Endothelial cell of umbilical vein (primary cell): ENCODE results near the gene RNU2-63P. TPM values are rescaled to one million over a fixed set of nuclear protein-coding genes. Genes with fewer than 3 reads are reported as not detected.

ENCODE experiments used
- BruUV-seq: library from RNA; stranded (reverse); fragments of 400-500 nt; replicated peaks from 2 replicates; lab custom pipeline; 2021; lab: Mats Ljungman, UMichigan
- CTCF ChIA-PET: fragments of 300-600, 350-600 bp; sonication (Branson Sonifier 250); formaldehyde crosslinking; loops from one replicate; lab custom pipeline; 2021; ENCODE audit warnings: antibody characterized with exemption, inconsistent platforms; lab: Charles Lee
- POLR2A ChIA-PET: fragments of 300-600, 350-600 bp; sonication (Branson Sonifier 250); formaldehyde crosslinking; loops from one replicate; lab custom pipeline; 2021; ENCODE audit warnings: antibody characterized with exemption, inconsistent platforms; lab: Charles Lee
- DNase-seq: peaks from one replicate; pipeline ENCODE4 v3.0.0-alpha.2; 2011; ENCODE audit warnings: low read depth, low spot score
- FAIRE-seq: peaks from 2 replicates; lab custom pipeline; 2011; peaks lifted over from hg19 to GRCh38; lab: Jason Lieb, UNC
- H2AFZ ChIP-seq: 2 replicates; pipeline ENCODE4 v1.6.0; 2012; ENCODE audit warnings: low read depth, low read length, control low read depth, inconsistent platforms
- H3K27ac ChIP-seq: 2 replicates; pipeline ENCODE4 v1.5.1; 2011; ENCODE audit warnings: low read depth, mild to moderate bottlenecking, control low read depth, low read length, moderate library complexity; ENCODE audit not compliant: insufficient read depth
- H3K27me3 ChIP-seq, 2 experiments: 2 replicates each; pipeline versions ENCODE4 v1.6.0 to v1.6.1; 2011; ENCODE audit warnings: low read length in 2 of 2, mixed read lengths in 1 of 2; ENCODE audit not compliant: control insufficient read depth in 2 of 2, insufficient read depth in 2 of 2
- H3K36me3 ChIP-seq, 2 experiments: 2 replicates in 1 of 2; 3 replicates in 1 of 2; pipeline ENCODE4 v1.5.1; 2011; ENCODE audit warnings: low read length in 2 of 2, mild to moderate bottlenecking in 1 of 2, moderate library complexity in 1 of 2; ENCODE audit not compliant: control insufficient read depth in 2 of 2, insufficient read depth in 2 of 2; ENCODE audit errors: extremely low read depth in 1 of 2
- H3K4me1 ChIP-seq: 3 replicates; pipeline ENCODE4 v1.5.1; 2011; ENCODE audit warnings: mild to moderate bottlenecking, low read length; ENCODE audit not compliant: control insufficient read depth, insufficient read depth; ENCODE audit errors: extremely low read depth
- H3K4me2 ChIP-seq: 2 replicates; pipeline ENCODE4 v1.6.1; 2011; ENCODE audit warnings: low read length, control low read depth, mixed read lengths; ENCODE audit not compliant: insufficient read depth
- H3K4me3 ChIP-seq, 3 experiments: fragments of 200-600 bp in 1 of 3; sonication (generic), shearing (Covaris generic) in 1 of 3; replicated peaks in 1 of 3; 2 replicates each; pipeline ENCODE4 v1.5.1; 2011 to 2016; ENCODE audit warnings: control low read depth in 3 of 3, low read length in 3 of 3, mild to moderate bottlenecking in 2 of 3, inconsistent platforms in 1 of 3, low read depth in 1 of 3, moderate library complexity in 1 of 3; ENCODE audit not compliant: insufficient read depth in 1 of 3
- H3K79me2 ChIP-seq: 2 replicates; pipeline ENCODE4 v1.6.0; 2012; ENCODE audit warnings: low read length, inconsistent platforms; ENCODE audit not compliant: control insufficient read depth, insufficient read depth
- H3K9ac ChIP-seq: replicated peaks from 2 replicates; pipeline ENCODE3; 2011; ENCODE audit warnings: low read length, control low read depth; ENCODE audit not compliant: insufficient read depth; ENCODE audit errors: extremely low read depth
- H3K9me1 ChIP-seq: replicated peaks from 3 replicates; pipeline ENCODE4 v1.6.0; 2011; ENCODE audit warnings: mild to moderate bottlenecking, low read length; ENCODE audit not compliant: control insufficient read depth, insufficient read depth; ENCODE audit errors: extremely low read depth
- H3K9me3 ChIP-seq: replicated peaks from 2 replicates; pipeline ENCODE4 v1.5.1; 2012; ENCODE audit warnings: low read length, inconsistent platforms; ENCODE audit not compliant: control insufficient read depth, insufficient read depth
- H4K20me1 ChIP-seq: replicated peaks from 2 replicates; pipeline ENCODE3; 2011; ENCODE audit warnings: mild to moderate bottlenecking, low read length; ENCODE audit not compliant: control insufficient read depth, insufficient read depth; ENCODE audit errors: extremely low read depth
- EZH2 ChIP-seq: IDR thresholded peaks from 2 replicates; pipeline ENCODE4 v1.6.1; 2012; ENCODE audit warnings: borderline replicate concordance, low read depth, mild to moderate bottlenecking, moderate library complexity, low read length, inconsistent platforms; ENCODE audit not compliant: severe bottlenecking
- FOS ChIP-seq: IDR thresholded peaks from 2 replicates; pipeline ENCODE4 v1.6.1; 2011; ENCODE audit warnings: mild to moderate bottlenecking, low read length, moderate library complexity, borderline replicate concordance; ENCODE audit not compliant: insufficient read depth
- GATA2 ChIP-seq: IDR thresholded peaks from 2 replicates; pipeline ENCODE4 v1.7.0; 2011; ENCODE audit warnings: low read depth, mild to moderate bottlenecking, moderate library complexity, mixed read lengths, low read length; ENCODE audit not compliant: insufficient read length, insufficient read depth
- JUN ChIP-seq: IDR thresholded peaks from 2 replicates; pipeline ENCODE4 v1.6.1; 2011; ENCODE audit warnings: borderline replicate concordance, low read depth; ENCODE audit not compliant: insufficient read length, insufficient read depth
- MAX ChIP-seq: IDR thresholded peaks from 2 replicates; pipeline ENCODE4 v1.6.1; 2011; ENCODE audit not compliant: insufficient read depth, insufficient read length
- MYC ChIP-seq: IDR thresholded peaks from one replicate; pipeline ENCODE4 v1.6.1; 2011; ENCODE audit warnings: mild to moderate bottlenecking, low read depth, low read length
- POLR2A ChIP-seq: IDR thresholded peaks from 2 replicates; pipeline ENCODE4 v1.6.1; 2012; ENCODE audit warnings: low read depth, mild to moderate bottlenecking, control low read depth, low read length
- POLR2AphosphoS5 ChIP-seq: IDR thresholded peaks from 2 replicates; pipeline ENCODE4 v1.6.1; 2012; ENCODE audit warnings: low read depth, mild to moderate bottlenecking, control low read depth, low read length, moderate library complexity; ENCODE audit not compliant: insufficient read depth
- dilution Hi-C: fragments of 300-500 bp; cut with MboI; formaldehyde crosslinking; loops from one replicate; pipeline ENCODE4 v1.15.0; 2019; ENCODE audit warnings: low sequenced_read_pairs; ENCODE audit not compliant: extremely low pct_ligation_motif_present
- intact Hi-C: fragments of 100-400 bp; cut with micrococcal nuclease; formaldehyde crosslinking; loops from one replicate; pipeline ENCODE4 v1.10.0; 2022
- polyA plus RNA-seq, 4 experiments: library from polyadenylated mRNA; depleted of rRNA in 3 of 4; stranded (reverse) in 3 of 4; unstranded in 1 of 4; fragments of >200 nt; gene quantifications; 2 replicates each; pipeline versions ENCODE4 v1.2.1 to v1.2.3, GENCODE V29; 2011 to 2012; ENCODE audit warnings: missing spikeins in 1 of 4
- total RNA-seq: library from RNA; stranded (reverse); gene quantifications from 2 replicates; pipeline ENCODE4 v1.2.3, GENCODE V29; 2021
- TF ChIP-seq, protein P1 (sequence below), 2 donors: IDR thresholded peaks; 1 replicate in 1 of 2; 2 replicates in 1 of 2; pipeline ENCODE4 v1.5.1; 2011; ENCODE audit warnings: low read length in 2 of 2, mild to moderate bottlenecking in 2 of 2, moderate library complexity in 2 of 2, control low read depth in 1 of 2, inconsistent platforms in 1 of 2, low read depth in 1 of 2; ENCODE audit not compliant: insufficient read depth in 1 of 2; ENCODE audit errors: extremely low read depth in 1 of 2

Gene RNU2-63P
- total and polyA plus RNA-seq, 2 donors (not counting 3 experiments of a cell fraction or from before 2014, with no cell fraction given) = not detected

GRCh38 chr2:88003074-88003755 lies 13.1 kb downstream of the RNU2-63P start:
- ChIA-PET POLR2A (no interaction called here), CTCF (no interaction called here)
- intact Hi-C loops (no loop called here), dilution Hi-C loops (no loop called here)
- no TSS peak for BruUV-seq
- peaks cover 0 to 12% of the 10 kb centered on the region in 2 experiments for H3K27me3 ChIP-seq
- H3K9me1 ChIP-seq = no peaks in the 10 kb centered on the region
- no peak overlapping the region for H3K9ac ChIP-seq
- peak overlapping the region; percentile 44 for H2AFZ ChIP-seq
- H3K79me2 ChIP-seq = no peaks in the 10 kb centered on the region
- no peaks in the 10 kb centered on the region for H4K20me1 ChIP-seq
- TF ChIP-seq, protein P1, sequence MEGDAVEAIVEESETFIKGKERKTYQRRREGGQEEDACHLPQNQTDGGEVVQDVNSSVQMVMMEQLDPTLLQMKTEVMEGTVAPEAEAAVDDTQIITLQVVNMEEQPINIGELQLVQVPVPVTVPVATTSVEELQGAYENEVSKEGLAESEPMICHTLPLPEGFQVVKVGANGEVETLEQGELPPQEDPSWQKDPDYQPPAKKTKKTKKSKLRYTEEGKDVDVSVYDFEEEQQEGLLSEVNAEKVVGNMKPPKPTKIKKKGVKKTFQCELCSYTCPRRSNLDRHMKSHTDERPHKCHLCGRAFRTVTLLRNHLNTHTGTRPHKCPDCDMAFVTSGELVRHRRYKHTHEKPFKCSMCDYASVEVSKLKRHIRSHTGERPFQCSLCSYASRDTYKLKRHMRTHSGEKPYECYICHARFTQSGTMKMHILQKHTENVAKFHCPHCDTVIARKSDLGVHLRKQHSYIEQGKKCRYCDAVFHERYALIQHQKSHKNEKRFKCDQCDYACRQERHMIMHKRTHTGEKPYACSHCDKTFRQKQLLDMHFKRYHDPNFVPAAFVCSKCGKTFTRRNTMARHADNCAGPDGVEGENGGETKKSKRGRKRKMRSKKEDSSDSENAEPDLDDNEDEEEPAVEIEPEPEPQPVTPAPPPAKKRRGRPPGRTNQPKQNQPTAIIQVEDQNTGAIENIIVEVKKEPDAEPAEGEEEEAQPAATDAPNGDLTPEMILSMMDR (IDR thresholded peaks at IDR 0.05; ENCODE audit: extremely low read depth in 1 of 2, insufficient read depth in 1 of 2, low read depth in 1 of 2, low read length in 2 of 2) = no peak
- TF ChIP-seq EZH2 = no peak
- no peak for TF ChIP-seq POLR2A
- TF ChIP-seq JUN = no peak
- TF ChIP-seq MAX = no peak
- no peak for TF ChIP-seq POLR2AphosphoS5
- TF ChIP-seq GATA2 = no peak
- no peak for TF ChIP-seq MYC
- no peak for TF ChIP-seq FOS
- no peak overlapping the region for H3K4me3 ChIP-seq
- DNase-seq (no peak), FAIRE-seq (no peak)
- H3K4me1 ChIP-seq = no peaks in the 10 kb centered on the region
- H3K27ac ChIP-seq = no peak overlapping the region
- no peaks in the 10 kb centered on the region for H3K36me3 ChIP-seq
- H3K4me2 ChIP-seq = no peak overlapping the region
- H3K9me3 ChIP-seq = no peaks in the 10 kb centered on the region
